ENCODE measurements around the gene CELF5. TPM values are rescaled to one million over a fixed set of nuclear protein-coding genes. Genes with fewer than 3 reads are reported as not detected.

Gene CELF5
- total RNA-seq, 4 donors from 2014 or later: not detected

- Histone ChIP-seq H3K27ac (no peak overlapping the region), H3K36me3 (no peaks in the 10 kb centered on the region), H3K4me3 (no peak overlapping the region), H3K4me1 (no peaks in the 10 kb centered on the region), H3K9me3 (peaks cover 0 to 17% (median 0%) of the 10 kb centered on the region in 3 donors), H3K27me3 (peaks cover 57% of the 10 kb centered on the region)
- no peak for ATAC-seq
- 40% methylated on average over 1 of the region's 3 CpGs; no CpG with 5 or more reads in 1 of the 2 donors for WGBS, 2 donors (ENCODE audit: low coverage in 1 of 2)
- no peak for TF ChIP-seq POLR2AphosphoS5 (IDR thresholded peaks at IDR 0.05)
- TF ChIP-seq EP300 (IDR thresholded peaks at IDR 0.05): no peak
- no peak for TF ChIP-seq CTCF (IDR thresholded peaks at IDR 0.05)
- TF ChIP-seq POLR2A (IDR thresholded peaks at IDR 0.05): no peak
Observed at GRCh38 chr19:3253270-3253669, 28.8 kb downstream of the CELF5 start.

- peaks cover 58% of the 10 kb centered on the region for H3K27me3 ChIP-seq
- no peak for ATAC-seq
- H3K9me3 ChIP-seq: peaks cover 0 to 17% (median 0%) of the 10 kb centered on the region in 3 donors
- H3K4me1 ChIP-seq: no peaks in the 10 kb centered on the region
- H3K4me3 ChIP-seq: no peak overlapping the region
- H3K27ac ChIP-seq: no peak overlapping the region
- no peaks in the 10 kb centered on the region for H3K36me3 ChIP-seq
- TF ChIP-seq POLR2A (IDR thresholded peaks at IDR 0.05) (no peak), CTCF (IDR thresholded peaks at IDR 0.05) (no peak), POLR2AphosphoS5 (IDR thresholded peaks at IDR 0.05) (no peak), EP300 (IDR thresholded peaks at IDR 0.05) (no peak)
Observed at GRCh38 chr19:3254520-3254919, 30.1 kb downstream of the CELF5 start.

- Histone ChIP-seq H3K27me3 (peaks cover 55% of the 10 kb centered on the region), H3K4me3 (no peak overlapping the region), H3K27ac (no peak overlapping the region), H3K36me3 (no peaks in the 10 kb centered on the region), H3K9me3 (peaks cover 0 to 17% (median 0%) of the 10 kb centered on the region in 3 donors), H3K4me1 (no peaks in the 10 kb centered on the region)
- TF ChIP-seq CTCF (IDR thresholded peaks at IDR 0.05) (no peak), EP300 (IDR thresholded peaks at IDR 0.05) (no peak), POLR2AphosphoS5 (IDR thresholded peaks at IDR 0.05) (no peak), POLR2A (IDR thresholded peaks at IDR 0.05) (no peak)
- ATAC-seq: no peak
- 86 to 87% methylated on average over 6 to 7 of the region's 8 CpGs for whole genome bisulfite sequencing, 2 donors (ENCODE audit: low coverage in 1 of 2)
Observed at GRCh38 chr19:3257071-3257470, 32.6 kb downstream of the CELF5 start.

GRCh38 chr19:3262362-3262761 is 37.9 kb downstream of the CELF5 start:
- H3K9me3 ChIP-seq: no peaks in the 10 kb centered on the region
- H3K36me3 ChIP-seq: no peaks in the 10 kb centered on the region
- TF ChIP-seq EP300 (IDR thresholded peaks at IDR 0.05): no peak
- no peak for TF ChIP-seq POLR2AphosphoS5 (IDR thresholded peaks at IDR 0.05)
- TF ChIP-seq CTCF (IDR thresholded peaks at IDR 0.05): no peak
- no peak overlapping the region for H3K4me3 ChIP-seq
- no peak for ATAC-seq
- H3K27ac ChIP-seq: no peak overlapping the region
- peaks cover 54% of the 10 kb centered on the region for H3K27me3 ChIP-seq
- no peaks in the 10 kb centered on the region for H3K4me1 ChIP-seq
- 92 to 94% methylated on average over 5 to 6 of the region's 7 CpGs for WGBS, 2 donors (ENCODE audit: low coverage in 1 of 2)

GRCh38 chr19:3263866-3264265 is 39.4 kb downstream of the CELF5 start:
- WGBS, 2 donors (ENCODE audit: low coverage in 1 of 2): 79 to 95% methylated on average over 5 to 9 of the region's 9 CpGs
- H3K27me3 ChIP-seq: peaks cover 54% of the 10 kb centered on the region
- no peaks in the 10 kb centered on the region for H3K9me3 ChIP-seq

More at GRCh38 chr19:3263866-3264265, 39.4 kb downstream of the CELF5 start:
- no peak overlapping the region for H3K4me3 ChIP-seq
- no peak for ATAC-seq
- no peak overlapping the region for H3K27ac ChIP-seq
- TF ChIP-seq POLR2A (IDR thresholded peaks at IDR 0.05): no peak
- no peak for TF ChIP-seq EP300 (IDR thresholded peaks at IDR 0.05)
- TF ChIP-seq POLR2AphosphoS5 (IDR thresholded peaks at IDR 0.05): no peak
- no peak for TF ChIP-seq CTCF (IDR thresholded peaks at IDR 0.05)
- H3K4me1 ChIP-seq: no peaks in the 10 kb centered on the region
- H3K36me3 ChIP-seq: no peaks in the 10 kb centered on the region
